Measurements from ENCODE around the gene IGFL3. TPM values are rescaled to one million over a fixed set of nuclear protein-coding genes. Genes with fewer than 3 reads are reported as not detected.
A peak's percentile ranks its signal among the peaks of the same experiment; 100 is the strongest.
"Not testable (repeated sequence)": the region's sequence is repeated elsewhere in the genome, so short reads cannot be mapped to it uniquely, and the experiment has no call there.

Gene IGFL3
- not detected for total RNA-seq

DNA sequence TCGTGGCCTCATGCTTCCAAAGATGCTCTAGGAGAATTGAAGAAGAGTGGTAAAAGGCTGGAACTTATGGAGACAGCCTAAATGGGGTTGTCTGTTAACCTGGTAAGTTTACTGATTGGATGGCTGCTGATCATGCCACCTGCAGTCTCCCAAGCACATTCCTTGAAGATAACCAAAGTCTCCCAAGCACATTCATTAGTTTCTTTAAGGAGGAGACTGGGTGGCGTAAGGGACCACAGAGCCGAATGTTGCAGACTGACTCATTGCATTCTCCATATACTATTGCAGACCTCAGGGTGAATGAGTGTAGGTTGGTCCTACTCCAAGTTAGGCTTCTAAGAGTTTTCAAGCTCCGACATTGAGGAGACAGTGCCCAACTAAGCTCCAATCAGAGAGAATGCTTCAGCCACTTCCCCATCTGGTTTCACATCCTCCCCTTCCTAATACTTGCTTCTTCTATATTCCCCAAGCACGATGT, at the start of gene IGFL3:
Gene IGFL3 (minus strand): TSS at position 51 of the 478 bp plus-strand sequence. CDS start 39 bp downstream, at position 12.
- ATAC-seq, result peak; percentile 23

DNA sequence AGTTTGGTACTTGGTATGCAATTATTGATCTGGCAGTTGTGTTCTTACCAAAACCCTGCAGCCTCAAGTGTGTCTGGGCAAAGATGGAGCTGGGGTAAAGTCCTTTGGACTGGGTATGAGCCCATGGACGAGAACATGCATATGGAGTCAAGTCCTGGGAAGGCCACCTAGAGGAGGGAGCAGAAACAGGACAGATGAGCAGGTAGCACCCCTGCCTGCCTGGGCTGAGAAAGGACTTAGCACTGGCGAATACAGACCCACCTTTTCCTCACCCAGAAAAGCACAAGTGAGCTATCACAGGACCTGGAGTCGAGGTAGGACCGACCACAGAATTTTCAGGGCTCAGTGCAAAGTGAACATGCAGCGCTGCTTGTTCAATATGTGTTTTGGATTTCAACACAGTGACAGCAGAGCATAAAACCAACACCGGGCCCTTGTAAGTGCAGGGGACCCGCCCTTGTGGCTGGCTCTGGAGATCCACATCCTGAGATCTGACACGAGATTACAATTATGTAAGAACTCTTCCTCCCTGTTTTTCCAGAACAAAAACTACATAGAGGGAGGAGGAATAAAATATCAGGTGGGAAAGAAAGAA, 49.5 kb upstream of the IGFL3 start:
- no peak for ATAC-seq

DNA sequence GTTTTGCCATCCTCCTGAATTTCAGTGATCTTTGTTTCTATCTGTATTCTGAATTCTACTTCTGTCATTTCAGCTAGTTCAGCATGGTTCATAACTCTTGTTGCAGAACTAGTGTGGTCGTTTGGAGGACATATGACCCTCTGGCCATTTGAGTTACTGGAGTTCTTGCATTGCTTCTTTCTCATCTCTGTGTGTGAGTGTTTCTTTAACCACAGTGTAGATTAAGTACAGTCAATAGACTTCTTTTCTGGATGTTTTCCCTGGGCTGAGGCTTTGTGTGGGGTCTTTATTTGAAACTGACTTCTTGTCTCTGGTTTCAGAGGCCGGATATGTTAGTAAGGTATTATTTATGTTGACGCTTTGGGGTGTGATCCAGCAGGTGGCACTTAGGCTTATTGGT, 38.2 kb upstream of the IGFL3 start:
- ATAC-seq, result no peak

DNA sequence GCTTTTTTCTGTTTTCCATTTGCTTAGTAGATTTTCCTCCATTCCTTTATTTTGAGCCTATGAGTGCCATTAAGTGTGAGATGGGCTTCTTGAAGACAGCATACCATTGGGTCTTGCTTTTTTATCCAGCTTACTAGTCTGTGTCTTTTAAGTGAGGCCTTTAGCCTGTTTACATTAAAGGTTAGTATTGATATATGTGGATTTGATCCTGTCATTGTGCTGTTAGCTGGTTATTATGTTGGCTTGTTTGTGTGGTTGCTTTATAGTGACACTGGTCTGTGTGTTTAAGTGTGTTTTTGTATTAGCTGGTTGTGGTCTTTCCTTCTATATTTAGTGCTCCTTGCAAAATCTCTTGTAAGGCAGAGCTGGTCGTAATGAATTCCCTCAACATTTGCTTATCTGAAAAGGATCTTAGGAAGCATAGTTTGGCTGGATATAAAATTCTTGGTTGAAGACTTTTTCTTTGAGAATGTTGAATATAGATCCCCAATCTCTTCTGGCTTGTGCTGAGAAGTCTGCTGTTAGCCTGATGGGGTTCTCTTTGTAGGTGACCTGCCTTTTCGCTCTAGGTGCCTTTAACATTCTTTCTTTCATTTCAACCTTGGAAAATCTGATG, 37.3 kb upstream of the IGFL3 start:
- ATAC-seq, result not testable (repeated sequence)

DNA sequence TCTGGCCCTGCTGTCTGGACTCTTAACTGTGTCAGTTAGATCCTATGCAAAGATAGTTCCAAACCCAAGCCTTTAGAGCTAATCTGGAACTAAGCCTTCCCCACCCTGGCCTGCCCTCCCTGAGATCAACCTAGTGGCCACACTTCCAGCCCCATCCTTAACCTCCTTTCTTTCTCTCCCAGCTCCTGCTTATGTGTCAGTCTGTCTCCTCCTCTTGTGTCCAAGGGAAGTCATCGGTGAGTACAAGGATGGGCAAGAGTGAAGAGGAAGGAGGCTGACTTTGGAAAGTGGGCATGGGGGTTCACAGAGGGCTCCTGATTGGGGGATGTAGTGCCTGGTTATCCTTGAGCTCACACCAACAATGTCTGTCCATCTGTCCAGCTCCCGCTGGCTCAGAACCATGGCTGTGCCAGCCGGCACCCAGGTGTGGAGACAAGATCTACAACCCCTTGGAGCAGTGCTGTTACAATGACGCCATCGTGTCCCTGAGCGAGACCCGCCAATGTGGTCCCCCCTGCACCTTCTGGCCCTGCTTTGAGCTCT, 35.8 kb upstream of the IGFL3 start:
- ATAC-seq, result no peak

DNA sequence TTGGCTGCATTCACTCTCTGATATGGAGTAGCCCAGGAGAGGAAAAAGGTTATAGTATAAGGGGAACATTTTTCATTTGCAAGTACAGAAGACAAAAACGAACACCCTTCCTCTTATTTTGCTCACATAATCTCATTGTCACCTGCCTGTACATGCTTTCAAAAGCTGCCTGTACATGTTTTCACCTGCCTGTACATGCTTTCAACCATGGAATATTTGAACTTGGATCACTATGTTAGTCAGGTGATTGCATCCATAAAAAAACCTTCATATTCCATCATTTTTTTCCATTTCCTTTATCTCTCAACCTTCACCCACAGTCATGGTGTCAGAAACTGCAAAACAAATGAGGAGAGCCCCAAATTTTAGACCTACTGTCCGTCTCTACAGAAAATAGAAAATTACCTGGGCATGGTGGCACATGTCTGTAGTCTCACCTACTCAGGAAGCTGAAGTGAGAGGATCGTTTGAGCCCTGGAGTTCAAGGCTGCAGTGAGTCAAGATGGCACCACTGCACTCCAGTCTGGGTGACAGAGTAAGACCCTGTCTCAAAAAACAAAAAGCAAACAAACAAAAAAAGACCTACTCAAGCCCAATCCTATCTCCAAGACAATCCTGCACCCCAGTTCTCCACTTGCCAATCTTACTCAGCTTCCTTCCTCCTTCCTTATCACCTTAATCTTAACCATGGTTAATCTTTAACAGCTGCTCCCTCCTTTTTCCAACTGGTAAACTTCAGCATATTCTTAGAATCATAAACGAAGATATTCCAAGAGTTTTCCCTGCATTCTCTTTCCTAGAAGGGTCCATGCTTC, 35.1 kb upstream of the IGFL3 start:
- no peak for ATAC-seq

DNA sequence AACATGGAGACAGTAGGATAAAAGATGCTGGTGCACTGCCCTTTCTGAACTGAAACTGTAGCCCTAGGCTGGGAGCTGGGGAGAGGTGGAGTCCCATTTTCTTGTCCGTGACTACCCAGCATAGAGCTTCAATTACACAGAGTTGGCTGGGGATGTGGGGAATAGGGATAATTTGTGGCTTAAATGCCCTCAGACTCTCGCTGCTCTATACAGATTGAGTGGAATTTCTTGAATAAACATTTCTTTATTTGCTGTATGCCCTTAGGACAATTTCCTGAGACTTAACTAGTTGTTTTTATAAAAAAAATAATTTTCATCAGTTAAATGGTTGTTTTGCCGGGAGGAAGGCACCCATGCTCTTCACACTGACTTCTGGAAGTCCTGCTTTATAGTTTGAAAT, 30.7 kb upstream of the IGFL3 start:
- no peak for ATAC-seq

DNA sequence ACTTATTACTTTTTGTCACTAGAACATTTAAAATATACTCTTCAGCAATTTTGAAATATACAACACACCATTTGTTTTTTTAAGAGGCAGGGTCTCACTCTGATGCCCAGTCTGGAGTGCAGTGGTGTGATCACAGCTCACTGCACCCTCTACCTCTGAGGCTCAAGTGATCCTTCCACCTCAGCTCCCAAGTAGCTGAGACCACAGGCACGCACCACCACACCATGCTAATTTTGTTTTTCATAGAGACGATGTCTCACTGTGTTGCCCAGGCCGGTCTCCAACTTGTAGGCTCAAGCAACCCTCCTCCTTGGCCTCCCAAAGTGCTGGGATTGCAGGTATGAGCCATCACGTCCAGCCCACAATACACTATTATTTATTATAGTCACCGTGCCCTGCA, 26.1 kb upstream of the IGFL3 start:
- no peak for ATAC-seq

DNA sequence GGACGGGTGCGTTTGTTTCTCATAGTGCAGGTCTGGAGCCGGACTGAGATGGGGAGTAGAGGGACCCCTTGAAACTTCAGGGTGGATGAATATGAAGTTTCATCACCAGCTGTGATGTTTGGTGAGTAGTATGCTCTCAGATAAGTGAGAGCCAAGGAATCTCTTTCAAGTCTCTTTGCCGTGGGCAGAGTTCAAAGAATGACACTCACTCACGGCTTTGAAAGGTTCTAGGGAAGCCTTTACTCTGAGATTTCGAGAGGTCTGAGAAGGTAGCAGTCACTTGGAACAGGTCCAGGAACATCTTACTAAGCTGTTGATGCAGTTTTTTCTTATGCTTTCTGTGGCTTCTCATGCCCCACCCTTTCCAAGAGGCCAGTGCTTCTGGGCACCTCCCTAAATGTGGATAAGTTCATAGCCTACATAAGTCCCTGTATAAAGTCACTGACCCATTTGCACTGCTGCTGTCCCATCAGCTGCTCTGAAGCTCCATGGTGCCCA, 23.4 kb upstream of the IGFL3 start, which contains the start of gene IGFL2:
Gene IGFL2 (plus strand): TSS at position 448 of the 498 bp plus-strand sequence. CDS start 41 bp downstream, at position 489.
- ATAC-seq, result peak; percentile 63

DNA sequence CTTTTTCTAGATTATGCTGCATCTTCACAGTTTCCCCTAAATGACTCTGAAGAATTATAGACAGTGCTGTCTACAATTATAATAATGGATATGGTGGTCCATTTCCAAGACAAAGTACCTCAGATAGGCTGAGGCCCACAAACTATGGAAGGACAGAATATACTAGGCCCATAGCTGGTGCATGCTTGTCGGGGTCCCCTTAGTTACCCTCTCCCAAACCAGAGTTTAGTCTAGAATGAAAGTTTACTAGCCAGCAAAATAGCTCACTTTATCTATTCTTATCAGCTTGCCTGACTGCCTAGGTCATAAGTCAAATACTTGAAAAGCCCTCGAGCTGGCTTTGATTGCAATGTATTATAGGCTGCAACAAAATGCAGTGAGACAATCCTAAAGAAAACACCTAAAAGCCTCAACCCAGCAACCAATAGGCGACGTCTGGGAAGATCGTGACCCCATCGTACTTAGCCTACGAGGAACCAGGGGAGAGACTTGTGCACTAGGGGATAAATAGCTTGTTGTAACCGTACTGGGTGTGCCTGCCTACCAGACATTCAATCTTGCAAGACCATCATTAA, 22.8 kb upstream of the IGFL3 start:
- ATAC-seq, result no peak

DNA sequence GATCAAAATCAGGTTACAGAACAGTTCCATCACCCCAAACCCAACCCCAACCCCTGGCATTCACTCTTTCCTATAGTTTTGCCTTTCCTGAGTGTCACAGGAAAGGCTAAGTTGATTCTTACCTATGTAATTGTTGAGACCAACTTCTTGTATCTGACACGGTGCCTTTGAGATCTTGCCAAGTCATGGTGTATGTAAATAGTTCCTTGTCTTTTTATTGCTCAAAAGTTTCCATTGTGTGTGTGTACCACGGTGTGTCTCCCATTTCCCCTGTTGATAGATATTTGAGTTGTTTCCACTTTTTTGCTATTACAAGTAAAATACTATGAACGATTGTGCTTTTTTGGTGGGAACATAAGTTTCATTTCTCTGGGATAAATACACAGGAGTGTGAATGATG, 20.3 kb upstream of the IGFL3 start:
- ATAC-seq, result no peak

DNA sequence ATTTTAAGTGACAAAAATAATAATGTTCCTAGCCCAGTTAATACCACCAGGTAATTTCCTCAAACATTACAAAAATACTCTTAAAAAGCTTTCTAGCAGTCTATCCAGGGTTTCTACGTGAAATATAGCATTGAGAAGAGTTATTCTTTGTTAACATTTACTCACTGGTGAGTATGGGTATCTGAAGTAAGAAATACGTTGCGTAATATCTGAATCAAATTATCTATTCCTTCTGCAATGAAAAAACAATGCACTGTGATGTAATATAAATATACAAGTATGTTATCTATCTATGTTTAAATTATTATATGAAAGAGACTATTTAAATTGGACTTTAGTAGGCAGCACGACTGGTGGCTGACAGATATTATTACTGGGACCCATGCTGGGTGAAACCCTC, 17.8 kb upstream of the IGFL3 start:
- ATAC-seq, result no peak

DNA sequence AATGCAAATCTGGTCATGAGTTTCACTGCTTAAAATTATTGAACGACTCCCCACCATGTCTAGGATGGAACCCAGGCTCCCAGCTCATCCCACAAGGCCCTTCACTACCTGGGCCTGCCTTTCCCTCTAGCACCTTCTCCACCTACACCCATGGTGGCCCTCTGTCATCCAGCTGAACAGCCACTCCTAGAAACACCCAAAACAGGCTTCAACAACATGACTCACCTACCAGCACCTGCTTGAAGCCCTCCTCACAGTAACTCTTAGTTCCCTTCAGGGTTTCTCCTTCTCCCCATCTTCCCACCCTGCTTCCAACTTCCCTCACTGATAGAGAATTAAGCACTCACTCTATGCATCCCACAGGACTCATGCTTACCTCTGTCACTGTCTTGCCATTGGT, 16.9 kb upstream of the IGFL3 start:
- ATAC-seq, result peak; percentile 74

DNA sequence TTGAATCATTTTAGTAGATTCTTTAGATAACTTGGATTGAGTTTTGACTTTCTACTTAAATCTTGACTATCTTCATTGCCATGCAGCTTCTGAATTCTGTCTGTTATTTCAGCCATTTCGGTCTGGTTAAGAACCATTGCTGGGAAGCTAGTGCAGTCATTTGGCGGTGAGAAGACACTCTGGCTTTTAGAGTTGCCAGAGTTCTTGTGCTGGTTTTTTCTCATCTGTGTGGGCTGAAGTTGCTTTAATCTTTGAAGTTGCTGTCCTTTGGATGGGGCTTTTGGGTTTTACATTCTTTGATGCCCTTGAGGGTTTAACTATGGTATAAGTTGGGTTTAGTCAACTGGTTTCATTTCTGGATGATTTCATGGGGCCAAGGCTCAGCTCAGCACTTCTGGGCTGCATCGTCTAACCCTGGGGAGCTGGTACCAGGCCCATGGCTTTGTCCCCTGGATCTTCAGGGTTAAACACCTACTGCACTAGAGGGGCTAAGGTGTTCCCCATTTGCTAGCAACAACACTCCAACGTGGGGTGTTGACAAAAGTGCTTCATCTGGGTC, 13.5 kb upstream of the IGFL3 start:
- ATAC-seq, result no peak

DNA sequence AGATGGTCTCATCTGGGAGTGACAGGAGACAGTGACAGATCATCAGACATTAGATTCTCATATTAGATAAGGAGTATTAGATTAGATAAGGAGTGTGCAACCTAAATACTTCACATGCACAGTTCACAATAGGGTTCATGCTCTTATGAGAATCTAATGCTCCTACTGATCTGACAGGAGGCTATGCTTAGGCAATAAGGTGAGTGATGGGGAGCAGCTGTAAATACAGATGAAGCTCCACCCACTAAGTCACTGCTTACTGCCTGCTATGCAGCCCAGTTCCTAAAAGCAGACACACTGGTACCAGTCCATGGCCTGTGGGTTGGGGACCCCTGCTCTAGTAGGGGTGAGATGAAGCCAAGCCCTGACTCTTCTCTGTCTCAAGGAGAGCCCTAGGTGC, 10.0 kb upstream of the IGFL3 start:
- ATAC-seq, result peak; percentile 71

DNA sequence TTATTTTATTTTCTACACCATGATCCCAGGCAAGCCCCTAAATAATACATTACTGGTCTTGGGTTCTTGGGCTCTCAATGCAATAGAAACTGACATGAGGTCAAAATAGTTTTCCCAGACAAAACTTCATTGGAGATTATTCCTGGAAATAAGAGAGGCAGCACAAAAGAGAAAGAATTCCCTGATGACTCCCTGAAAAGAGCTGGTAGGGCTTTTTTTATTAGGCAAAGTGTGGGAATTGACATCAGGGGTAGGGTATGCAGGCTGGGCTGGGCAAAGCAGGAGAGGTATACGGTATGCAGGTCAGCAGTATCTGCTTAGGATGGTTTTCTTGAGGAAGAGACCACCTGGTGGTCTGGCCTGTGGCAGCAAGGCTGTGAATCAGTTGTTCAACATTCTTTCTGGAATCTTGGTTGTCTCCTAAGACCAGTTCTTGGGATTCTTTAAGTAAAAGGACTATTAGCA, 9.3 kb upstream of the IGFL3 start:
- no peak for ATAC-seq

DNA sequence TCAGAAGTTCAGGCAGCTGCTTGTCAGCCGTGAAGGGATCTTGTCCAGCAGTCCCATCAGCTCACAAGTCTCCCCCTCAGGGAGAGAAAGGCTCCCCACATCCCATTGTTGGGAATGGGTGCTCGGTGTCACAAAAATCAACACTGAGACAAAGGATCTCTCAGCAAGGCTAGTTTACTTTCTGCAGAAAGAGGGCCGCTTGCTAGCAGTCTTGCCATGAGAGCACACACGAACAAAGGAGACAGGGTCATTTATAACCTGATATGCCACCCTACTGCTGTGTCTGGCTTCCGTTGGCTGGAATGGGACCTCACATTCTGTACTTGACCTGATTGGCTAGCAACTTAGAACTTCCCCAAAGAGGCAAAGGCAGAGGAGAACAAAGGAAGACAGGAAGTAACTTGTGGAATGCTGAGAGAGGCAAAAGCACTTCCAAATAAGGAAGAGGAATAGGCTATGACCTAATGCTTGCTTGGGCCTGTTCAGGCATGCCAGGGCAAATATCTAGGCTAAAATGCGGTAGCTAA, 8.7 kb upstream of the IGFL3 start:
- ATAC-seq, result peak; percentile 60

DNA sequence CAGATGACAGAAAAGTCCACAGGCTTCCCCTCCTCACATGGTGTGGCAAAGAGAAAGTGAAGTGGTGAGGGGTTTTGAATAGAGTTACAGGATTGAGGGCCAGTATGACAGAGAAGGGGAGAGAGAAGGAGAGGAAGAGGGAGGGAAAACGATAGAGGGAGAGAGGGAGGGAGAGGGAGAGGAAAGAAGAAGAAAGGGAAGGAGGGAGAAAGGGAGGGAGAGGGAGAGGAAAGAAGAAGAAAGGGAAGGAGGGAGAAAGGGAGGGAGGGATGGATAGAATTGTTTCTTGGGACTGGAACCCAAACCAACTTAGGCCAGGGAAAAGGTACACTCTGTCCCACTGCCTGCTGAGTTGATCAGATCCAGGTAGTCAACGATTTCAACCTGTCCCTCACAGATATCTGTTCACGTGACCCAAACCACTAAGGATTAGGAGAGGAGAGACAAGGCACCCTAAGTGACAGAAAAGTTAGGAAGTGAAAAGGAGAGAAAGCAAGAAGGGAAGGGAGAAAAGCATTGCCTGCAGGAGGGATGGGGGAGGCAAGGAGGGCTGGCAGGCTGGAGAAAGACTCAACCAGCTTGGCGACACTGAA, 8.1 kb upstream of the IGFL3 start:
- no peak for ATAC-seq

DNA sequence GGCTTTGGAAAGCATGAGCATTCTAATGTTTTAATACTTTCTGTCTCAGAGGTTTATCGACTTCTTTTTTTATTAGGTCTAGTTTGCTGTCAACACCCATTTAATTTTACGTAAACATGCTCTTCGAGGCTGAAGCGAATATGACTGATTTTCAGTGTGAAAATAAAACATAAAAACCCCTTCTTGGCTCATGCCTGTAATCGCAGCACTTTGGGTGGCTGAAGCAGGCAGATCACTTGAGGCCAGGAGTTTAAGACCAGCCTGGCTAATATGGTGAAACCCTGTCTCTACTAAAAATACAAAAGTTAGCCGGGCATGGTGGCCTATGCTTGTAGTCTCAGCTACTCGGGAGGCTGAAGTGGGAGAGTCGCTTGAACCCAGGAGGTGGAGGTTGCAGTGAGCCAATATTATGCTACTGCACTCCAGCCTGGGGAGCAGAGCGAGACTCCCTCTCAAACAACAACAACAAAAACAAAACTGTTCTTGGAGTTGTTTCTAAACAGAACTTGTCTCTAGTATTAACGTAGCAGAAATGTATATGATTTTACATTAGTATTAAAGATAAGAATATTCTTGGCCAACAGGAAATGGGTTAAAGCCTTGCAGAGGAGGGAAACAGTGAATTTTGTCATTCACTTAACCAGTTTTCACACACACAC, 7.1 kb upstream of the IGFL3 start:
- no peak for ATAC-seq

DNA sequence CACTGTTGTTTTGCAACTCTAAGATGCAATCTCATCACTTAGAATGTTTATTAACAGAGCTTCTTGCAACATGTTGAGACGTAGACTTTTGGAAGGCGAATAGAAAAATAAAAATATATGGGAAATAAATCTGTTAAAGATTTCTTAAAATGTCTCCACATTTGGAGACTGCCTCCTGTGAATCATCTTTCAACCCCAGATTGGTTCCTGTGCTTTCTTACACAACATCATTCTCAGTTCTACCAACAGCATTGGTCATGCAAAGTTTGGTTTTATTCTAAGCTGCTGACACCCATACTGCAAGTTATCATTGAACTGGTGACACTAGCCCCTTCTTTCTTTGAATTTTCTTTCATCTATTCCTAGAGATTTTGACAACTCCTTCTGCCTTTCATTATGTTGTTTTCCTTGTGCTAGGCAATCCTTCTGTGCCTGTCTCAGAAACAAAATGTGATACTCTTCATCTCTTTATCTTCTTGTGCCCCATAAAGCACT, 1.6 kb upstream of the IGFL3 start:
- no peak for ATAC-seq

DNA sequence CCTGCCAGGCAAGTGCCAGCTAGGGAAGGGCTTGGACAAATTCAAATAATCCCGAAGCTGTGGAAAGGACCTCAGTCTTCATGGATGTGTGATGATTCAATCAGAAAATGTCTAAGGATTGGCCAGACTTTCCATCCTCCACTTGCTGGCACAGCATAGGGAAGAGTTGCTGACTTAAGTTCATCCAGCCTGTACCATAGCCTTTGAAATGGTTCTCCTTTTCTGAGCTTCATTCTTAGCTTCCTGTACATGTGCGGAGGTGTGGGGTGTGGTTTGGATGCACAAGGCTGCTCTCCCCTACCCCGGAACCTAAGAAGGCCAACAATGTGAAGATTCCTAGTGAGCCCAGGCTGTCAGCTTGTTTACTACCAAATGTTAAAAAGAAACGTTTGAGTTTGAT, 959 bp upstream of the IGFL3 start:
- no peak for ATAC-seq
